ENCODE results near the gene KEAP1.
"Not testable (repeated sequence)": the region's sequence is repeated elsewhere in the genome, so short reads cannot be mapped to it uniquely, and the experiment has no call there.

Gene KEAP1

GRCh38 chr19:10546817-10547216 is 43.7 kb upstream of the KEAP1 start:
- DNase-seq (ENCODE audit: extremely low read depth, low read depth), result no peak
- TF ChIP-seq CTCF (IDR thresholded peaks at IDR 0.05; ENCODE audit: low read depth, low read length), result no peak

- no peak for TF ChIP-seq CTCF (IDR thresholded peaks at IDR 0.05; ENCODE audit: low read depth, low read length)
- DNase-seq (ENCODE audit: extremely low read depth, low read depth), result no peak
Observed at GRCh38 chr19:10544753-10545251, 41.6 kb upstream of the KEAP1 start.

- no peak for TF ChIP-seq CTCF (IDR thresholded peaks at IDR 0.05; ENCODE audit: low read depth, low read length)
- DNase-seq (ENCODE audit: extremely low read depth, low read depth), result no peak
Observed at GRCh38 chr19:10544242-10544752, 41.1 kb upstream of the KEAP1 start.

GRCh38 chr19:10543420-10544241 is 40.5 kb upstream of the KEAP1 start, which contains the start of gene ATG4D:
Gene ATG4D, plus strand, starts transcription at chr19:10543904. Its CDS starts 187 bp downstream, at chr19:10544091.
- no peak for DNase-seq (ENCODE audit: extremely low read depth, low read depth)
- no peak for TF ChIP-seq CTCF (IDR thresholded peaks at IDR 0.05; ENCODE audit: low read depth, low read length)

- TF ChIP-seq CTCF (IDR thresholded peaks at IDR 0.05; ENCODE audit: low read depth, low read length), result no peak
- no peak for DNase-seq (ENCODE audit: extremely low read depth, low read depth)
Observed at GRCh38 chr19:10543059-10543419, 39.9 kb upstream of the KEAP1 start.

GRCh38 chr19:10539016-10539415 is 35.9 kb upstream of the KEAP1 start:
- DNase-seq (ENCODE audit: extremely low read depth, low read depth), result not testable (repeated sequence)

GRCh38 chr19:10538204-10538983 is 35.2 kb upstream of the KEAP1 start:
- no peak for DNase-seq (ENCODE audit: extremely low read depth, low read depth)

More at GRCh38 chr19:10538204-10538983, 35.2 kb upstream of the KEAP1 start:
- TF ChIP-seq CTCF (IDR thresholded peaks at IDR 0.05; ENCODE audit: low read depth, low read length), result no peak

Measured in AG09319 (cell line).